IMR-90 (cell line): ENCODE results near the gene TMEM144. TPM values are rescaled to one million over a fixed set of nuclear protein-coding genes. Genes with fewer than 3 reads are reported as not detected.

Source experiments
- ATAC-seq: fragments of 200-7000 bp; cut with Tn5 transposase; 2 replicates; pipeline ENCODE4 v1.9.1; 2020; ENCODE audit warnings: low read depth, mild to moderate bottlenecking, moderate library complexity
- BruUV-seq: library from RNA; stranded (reverse); fragments of 400-500 nt; replicated peaks from 2 replicates; lab custom pipeline; 2021; lab: Mats Ljungman, UMichigan
- CTCF ChIA-PET: fragments of 300-600 bp; formaldehyde crosslinking; extraction: SDS; loops from one replicate; lab custom pipeline; 2021; ENCODE audit warnings: antibody characterized with exemption; lab: Yijun Ruan, JAX
- POLR2A ChIA-PET: fragments of 300-600 bp; sonication (Branson Sonifier 250); formaldehyde crosslinking; loops from one replicate; lab custom pipeline; 2022; ENCODE audit warnings: antibody characterized with exemption; ENCODE audit not compliant: unreplicated experiment; lab: Charles Lee
- DNase-seq: peaks from one replicate; pipeline ENCODE4 v3.0.0; 2013
- H2AFZ ChIP-seq: replicated peaks from 2 replicates; pipeline ENCODE3; 2013; ENCODE audit warnings: low read length, mild to moderate bottlenecking; ENCODE audit not compliant: poor library complexity
- H2AK5ac ChIP-seq: 2 replicates; pipeline ENCODE4 v1.6.1; 2013; ENCODE audit warnings: low read depth, low read length, inconsistent platforms
- H2AK9ac ChIP-seq: replicated peaks from 2 replicates; pipeline ENCODE3; 2013; ENCODE audit warnings: mild to moderate bottlenecking, low read depth, low read length, moderate library complexity; ENCODE audit not compliant: poor library complexity
- H2BK120ac ChIP-seq: 2 replicates; pipeline ENCODE4 v1.6.1; 2013; ENCODE audit warnings: low read depth, low read length, inconsistent platforms
- H2BK15ac ChIP-seq: 3 replicates; pipeline ENCODE4 v1.6.1; 2013; ENCODE audit warnings: low read depth, low read length, inconsistent platforms
- H2BK20ac ChIP-seq: 2 replicates; pipeline ENCODE4 v1.6.1; 2013; ENCODE audit warnings: low read depth, mild to moderate bottlenecking, inconsistent platforms, low read length, moderate library complexity
- H2BK5ac ChIP-seq: 2 replicates; pipeline ENCODE4 v1.6.1; 2013; ENCODE audit warnings: mild to moderate bottlenecking, low read depth, low read length, inconsistent platforms; ENCODE audit not compliant: poor library complexity, severe bottlenecking
- H3K14ac ChIP-seq: replicated peaks from 2 replicates; pipeline ENCODE4 v1.6.1; 2013; ENCODE audit warnings: low read depth, low read length, inconsistent platforms
- H3K18ac ChIP-seq: 2 replicates; pipeline ENCODE4 v1.6.1; 2013; ENCODE audit warnings: low read depth, low read length, control low read depth
- H3K23ac ChIP-seq: 2 replicates; pipeline ENCODE4 v1.6.1; 2013; ENCODE audit warnings: low read depth, low read length, inconsistent platforms
- H3K27ac ChIP-seq: 2 replicates; pipeline ENCODE4 v1.5.1; 2013; ENCODE audit warnings: mild to moderate bottlenecking, control low read depth, low read length; ENCODE audit not compliant: insufficient read depth
- H3K27me3 ChIP-seq: 2 replicates; pipeline ENCODE4 v1.6.1; 2013; ENCODE audit warnings: low read length; ENCODE audit not compliant: control insufficient read depth, insufficient read depth
- H3K36me3 ChIP-seq: 2 replicates; pipeline ENCODE4 v1.6.1; 2013; ENCODE audit warnings: low read length, mixed read lengths; ENCODE audit not compliant: control insufficient read depth, insufficient read depth
- H3K4ac ChIP-seq: 2 replicates; pipeline ENCODE4 v1.6.1; 2013; ENCODE audit warnings: low read depth, low read length, inconsistent platforms
- H3K4me1 ChIP-seq: 2 replicates; pipeline ENCODE4 v1.6.1; 2013; ENCODE audit warnings: low read length, mixed read lengths; ENCODE audit not compliant: control insufficient read depth, insufficient read depth
- H3K4me2 ChIP-seq: 2 replicates; pipeline ENCODE4 v1.6.1; 2013; ENCODE audit warnings: low read depth, mild to moderate bottlenecking, control low read depth, low read length, moderate library complexity
- H3K4me3 ChIP-seq: 2 replicates; pipeline ENCODE4 v1.5.1; 2013; ENCODE audit warnings: low read depth, mild to moderate bottlenecking, control low read depth, low read length, moderate library complexity; ENCODE audit not compliant: insufficient read depth
- H3K56ac ChIP-seq: 2 replicates; pipeline ENCODE4 v1.6.1; 2013; ENCODE audit warnings: low read length, inconsistent platforms; ENCODE audit not compliant: insufficient read depth; ENCODE audit errors: extremely low read depth
- H3K79me1 ChIP-seq, 2 experiments: 2 replicates each; pipeline ENCODE4 v1.6.1; 2013; ENCODE audit warnings: low read length in 2 of 2, inconsistent platforms in 1 of 2, low read depth in 1 of 2
- H3K9ac ChIP-seq: 2 replicates; pipeline ENCODE4 v1.6.1; 2013; ENCODE audit warnings: low read depth, low read length, control low read depth
- H3K9me1 ChIP-seq: 2 replicates; pipeline ENCODE4 v1.6.1; 2013; ENCODE audit warnings: low read length, inconsistent platforms; ENCODE audit not compliant: insufficient read depth
- H3K9me3 ChIP-seq: 2 replicates; pipeline ENCODE4 v1.6.1; 2013; ENCODE audit warnings: low read length; ENCODE audit not compliant: control insufficient read depth, insufficient read depth
- H4K20me1 ChIP-seq: 2 replicates; pipeline ENCODE4 v1.6.1; 2013; ENCODE audit warnings: low read length, inconsistent platforms; ENCODE audit not compliant: insufficient read depth
- H4K5ac ChIP-seq: 2 replicates; pipeline ENCODE4 v1.6.1; 2013; ENCODE audit warnings: mild to moderate bottlenecking, low read depth, low read length, control low read depth
- H4K8ac ChIP-seq, 2 experiments: 2 replicates each; pipeline ENCODE4 v1.6.1; 2013; ENCODE audit warnings: low read depth in 2 of 2, low read length in 2 of 2, control low read depth in 1 of 2, inconsistent platforms in 1 of 2
- H4K91ac ChIP-seq: 2 replicates; pipeline ENCODE4 v1.6.1; 2013; ENCODE audit warnings: low read depth, low read length, inconsistent platforms; ENCODE audit not compliant: insufficient read depth
- FOS ChIP-seq: fragments of 150-350 bp; IDR thresholded peaks from 2 replicates; pipeline ENCODE4 v1.6.1; 2016; ENCODE audit warnings: low read depth, low read length
- WGBS, 2 experiments: methylation state at CpG; one replicate each; pipeline versions ENCODE4 v1.1.5 to v1.1.7; 2013; ENCODE audit warnings: missing lambda C conversion rate in 2 of 2; ENCODE audit not compliant: insufficient read length in 1 of 2; ENCODE audit errors: extremely low coverage in 2 of 2; 5-methylcytosine and 5-hydroxymethylcytosine counted together
- dilution Hi-C: fragments of 300-500 bp; cut with HindIII; formaldehyde crosslinking; loops from one replicate; pipeline ENCODE4 v1.14.3; 2018; ENCODE audit warnings: low sequenced_read_pairs; ENCODE audit not compliant: unreplicated experiment
- in situ Hi-C: fragments of 300-500 bp; cut with MboI; formaldehyde crosslinking; loops from 3 replicates; pipeline ENCODE4 v1.14.3; 2019; ENCODE audit warnings: low sequenced_read_pairs, inconsistent platforms, mixed read lengths
- intact Hi-C: fragments of 100-400 bp; cut with micrococcal nuclease; formaldehyde crosslinking; loops from 2 replicates; pipeline ENCODE4 v1.10.0; 2022
- polyA plus RNA-seq, 3 experiments: library from polyadenylated mRNA; depleted of rRNA; stranded (reverse); fragments of >200 nt; gene quantifications; 2 replicates each; pipeline ENCODE4 v1.2.3, GENCODE V29; 2012; ENCODE audit warnings: low replicate concordance in 1 of 3
- total RNA-seq: library from RNA; depleted of rRNA; stranded (reverse); fragments of >200 nt; gene quantifications from 2 replicates; pipeline ENCODE4 v1.2.3, GENCODE V29; 2012

TMEM144 gene
- total and polyA plus RNA-seq, 2 of the 4 experiments (the other 2 are of a cell fraction) = 0.58 to 2.2 TPM

DNA sequence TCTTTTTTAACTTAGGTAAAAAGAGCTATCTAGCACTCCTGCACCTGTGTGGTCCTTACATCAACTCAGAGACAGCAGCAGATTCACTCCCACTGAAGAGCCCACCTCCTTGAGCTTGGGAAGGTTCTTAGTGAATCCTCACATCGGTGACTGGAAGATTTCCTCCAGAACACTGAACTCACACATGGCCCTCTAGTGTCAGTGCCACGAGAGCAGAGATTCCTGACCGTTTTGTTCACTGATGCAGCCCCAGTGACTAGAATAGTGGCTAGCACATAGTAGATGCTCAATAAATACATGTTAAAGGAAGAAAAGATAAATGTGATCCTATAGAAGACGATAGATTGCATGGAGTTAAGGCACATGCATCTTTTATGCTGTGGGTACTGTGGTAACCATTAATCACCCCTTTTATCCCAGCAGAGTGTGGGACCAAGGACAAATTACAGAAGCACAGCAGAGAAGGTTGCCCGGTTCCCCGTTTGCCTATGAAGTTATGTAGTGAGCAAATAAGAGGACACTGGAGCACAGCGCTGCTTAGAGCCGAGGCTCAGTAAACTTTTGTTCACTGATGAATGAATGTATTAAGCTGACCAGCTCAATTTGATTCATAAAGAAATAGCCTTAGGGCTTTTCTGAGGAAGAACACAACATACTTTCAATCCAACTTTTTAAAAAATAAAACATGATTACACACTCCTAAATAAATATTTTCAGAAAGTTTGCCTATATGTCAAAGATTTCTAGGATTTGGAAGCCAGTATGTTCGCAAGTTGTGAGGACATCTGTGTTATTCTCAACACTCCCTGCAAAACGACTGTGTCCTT is 46.1 kb upstream of the TMEM144 start:
- Histone ChIP-seq H3K4me1 (peaks cover 4% of the 10 kb centered on the region), H2AK5ac (no peak overlapping the region), H2BK120ac (no peak overlapping the region), H3K27me3 (no peaks in the 10 kb centered on the region), H4K91ac (no peak overlapping the region), H2AFZ (no peak overlapping the region), H3K27ac (no peak overlapping the region), H2BK15ac (no peak overlapping the region), H3K23ac (no peak overlapping the region), H3K4me3 (no peak overlapping the region), H2BK20ac (no peak overlapping the region), H3K14ac (no peak overlapping the region), H3K36me3 (peaks cover 3% of the 10 kb centered on the region; the same call in 1 of the 2 replicates), H3K4ac (no peak overlapping the region), H4K8ac (no peak overlapping the region), H3K9me3 (no peaks in the 10 kb centered on the region), H2BK5ac (no peak overlapping the region), H3K9ac (no peak overlapping the region), H3K79me1 (no peaks in the 10 kb centered on the region), H2AK9ac (no peak overlapping the region), H3K18ac (no peak overlapping the region), H3K4me2 (no peak overlapping the region), H3K9me1 (no peaks in the 10 kb centered on the region; the same call in 1 of the 2 replicates), H4K5ac (no peak overlapping the region), H4K20me1 (no peaks in the 10 kb centered on the region), H3K56ac (no peak overlapping the region)
- TF ChIP-seq FOS = no peak
- DNase-seq (no peak), ATAC-seq (no peak)
- BruUV-seq = no TSS peak
- intact Hi-C loops = no loop called here
- in situ Hi-C loops = no loop called here
- dilution Hi-C loops = no loop called here
- WGBS, 2 experiments = no CpG with 5 or more reads among the region's 10 CpGs
- CTCF ChIA-PET = no interaction called here
- POLR2A ChIA-PET = no interaction called here
